Measurements from ENCODE around the gene ALS2. TPM values are rescaled to one million over a fixed set of nuclear protein-coding genes. Genes with fewer than 3 reads are reported as not detected.

The ALS2 gene
- total RNA-seq, 1 experiment from 2014 or later, result 23.6 TPM

GRCh38 chr2:201660293-201660895 lies 120.3 kb downstream of the ALS2 start:
- H3K4me3 ChIP-seq (ENCODE audit: insufficient read depth, low read depth, low read length), result no peak overlapping the region
- DNase-seq, result no peak
- no peaks in the 10 kb centered on the region for H3K27me3 ChIP-seq (ENCODE audit: control insufficient read depth, insufficient read depth, low read length)
- no peaks in the 10 kb centered on the region for H3K36me3 ChIP-seq (replicated peaks; ENCODE audit: control insufficient read depth, insufficient read depth, low read length)

- H3K4me3 ChIP-seq (ENCODE audit: insufficient read depth, low read depth, low read length), result no peak overlapping the region
- DNase-seq, result no peak
- H3K36me3 ChIP-seq (replicated peaks; ENCODE audit: control insufficient read depth, insufficient read depth, low read length), result no peaks in the 10 kb centered on the region
- H3K27me3 ChIP-seq (ENCODE audit: control insufficient read depth, insufficient read depth, low read length), result no peaks in the 10 kb centered on the region
Observed at GRCh38 chr2:201656740-201657139, 124.0 kb downstream of the ALS2 start.

- no peak for DNase-seq
- Histone ChIP-seq H3K36me3 (replicated peaks; ENCODE audit: control insufficient read depth, insufficient read depth, low read length) (no peaks in the 10 kb centered on the region), H3K27me3 (ENCODE audit: control insufficient read depth, insufficient read depth, low read length) (no peaks in the 10 kb centered on the region), H3K4me3 (ENCODE audit: insufficient read depth, low read depth, low read length) (no peak overlapping the region)
Observed at GRCh38 chr2:201656102-201656501, 124.6 kb downstream of the ALS2 start.

GRCh38 chr2:201654616-201655384 lies 125.9 kb downstream of the ALS2 start:
- no peaks in the 10 kb centered on the region for H3K27me3 ChIP-seq (ENCODE audit: control insufficient read depth, insufficient read depth, low read length)
- no peak overlapping the region for H3K4me3 ChIP-seq (ENCODE audit: insufficient read depth, low read depth, low read length)
- DNase-seq, result no peak
- H3K36me3 ChIP-seq (replicated peaks; ENCODE audit: control insufficient read depth, insufficient read depth, low read length), result no peaks in the 10 kb centered on the region

- H3K36me3 ChIP-seq (replicated peaks; ENCODE audit: control insufficient read depth, insufficient read depth, low read length), result no peaks in the 10 kb centered on the region
- no peak for DNase-seq
- no peaks in the 10 kb centered on the region for H3K27me3 ChIP-seq (ENCODE audit: control insufficient read depth, insufficient read depth, low read length)
- no peak overlapping the region for H3K4me3 ChIP-seq (ENCODE audit: insufficient read depth, low read depth, low read length)
Observed at GRCh38 chr2:201653221-201653620, 127.5 kb downstream of the ALS2 start.

Other genes with a start within 250 kb of the ALS2 start
- 29.0 and 32.5 TPM in 2 replicates for gene TMEM237, start 137.4 kb downstream of the ALS2 start, total RNA-seq (2014; rRNA removed; shearing (Covaris generic))
- gene MPP4, start 82.3 kb downstream of the ALS2 start, total RNA-seq (2014; rRNA removed; shearing (Covaris generic)), result not detected in 2 replicates
- gene CDK15, start 25.6 kb upstream of the ALS2 start, total RNA-seq (2014; rRNA removed; shearing (Covaris generic)), result not detected in 2 replicates